ENCODE data around the gene SAMD11. TPM values are rescaled to one million over a fixed set of nuclear protein-coding genes. Genes with fewer than 3 reads are reported as not detected.

Gene SAMD11
- polyA plus RNA-seq, 1 donor from 2014 or later: 21.6 TPM

DNA sequence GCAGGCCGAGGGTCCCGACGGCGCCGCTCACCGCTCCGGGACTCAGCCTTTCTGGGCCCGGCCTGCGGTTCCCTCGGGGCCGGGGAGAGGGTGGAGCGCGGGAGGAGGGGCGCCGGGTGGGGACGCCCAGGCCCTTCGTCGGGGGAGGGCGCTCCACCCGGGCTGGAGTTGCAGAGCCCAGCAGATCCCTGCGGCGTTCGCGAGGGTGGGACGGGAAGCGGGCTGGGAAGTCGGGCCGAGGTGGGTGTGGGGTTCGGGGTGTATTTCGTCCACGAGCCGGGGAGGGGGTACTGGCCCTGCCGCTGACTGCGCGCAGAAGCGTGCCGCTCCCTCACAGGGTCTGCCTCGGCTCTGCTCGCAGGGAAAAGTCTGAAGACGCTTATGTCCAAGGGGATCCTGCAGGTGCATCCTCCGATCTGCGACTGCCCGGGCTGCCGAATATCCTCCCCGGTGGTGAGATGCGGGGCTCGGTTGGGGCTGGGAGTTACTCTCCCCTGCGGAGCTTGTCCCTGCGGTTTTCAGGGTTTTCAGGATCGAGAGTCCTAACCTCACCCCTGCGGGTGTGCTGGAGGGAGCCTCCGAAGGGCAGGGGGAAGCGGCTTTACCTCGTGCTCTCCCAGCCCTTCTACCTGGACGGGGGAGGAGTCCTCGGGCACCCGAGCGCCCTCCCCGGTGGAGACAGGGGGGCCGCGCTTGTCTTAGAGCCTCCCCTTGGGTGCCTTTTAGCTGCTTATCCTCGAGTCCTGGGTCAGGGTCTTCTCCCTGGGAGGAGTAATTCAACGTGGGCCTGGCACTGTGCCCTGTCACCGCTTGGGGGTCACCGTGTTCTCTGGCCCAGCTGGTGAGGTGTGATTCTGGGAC lies 2.1 kb downstream of the SAMD11 start:
- no peaks in the 10 kb centered on the region for H3K9me3 ChIP-seq (ENCODE audit: low read length)
- TF ChIP-seq, protein P1, sequence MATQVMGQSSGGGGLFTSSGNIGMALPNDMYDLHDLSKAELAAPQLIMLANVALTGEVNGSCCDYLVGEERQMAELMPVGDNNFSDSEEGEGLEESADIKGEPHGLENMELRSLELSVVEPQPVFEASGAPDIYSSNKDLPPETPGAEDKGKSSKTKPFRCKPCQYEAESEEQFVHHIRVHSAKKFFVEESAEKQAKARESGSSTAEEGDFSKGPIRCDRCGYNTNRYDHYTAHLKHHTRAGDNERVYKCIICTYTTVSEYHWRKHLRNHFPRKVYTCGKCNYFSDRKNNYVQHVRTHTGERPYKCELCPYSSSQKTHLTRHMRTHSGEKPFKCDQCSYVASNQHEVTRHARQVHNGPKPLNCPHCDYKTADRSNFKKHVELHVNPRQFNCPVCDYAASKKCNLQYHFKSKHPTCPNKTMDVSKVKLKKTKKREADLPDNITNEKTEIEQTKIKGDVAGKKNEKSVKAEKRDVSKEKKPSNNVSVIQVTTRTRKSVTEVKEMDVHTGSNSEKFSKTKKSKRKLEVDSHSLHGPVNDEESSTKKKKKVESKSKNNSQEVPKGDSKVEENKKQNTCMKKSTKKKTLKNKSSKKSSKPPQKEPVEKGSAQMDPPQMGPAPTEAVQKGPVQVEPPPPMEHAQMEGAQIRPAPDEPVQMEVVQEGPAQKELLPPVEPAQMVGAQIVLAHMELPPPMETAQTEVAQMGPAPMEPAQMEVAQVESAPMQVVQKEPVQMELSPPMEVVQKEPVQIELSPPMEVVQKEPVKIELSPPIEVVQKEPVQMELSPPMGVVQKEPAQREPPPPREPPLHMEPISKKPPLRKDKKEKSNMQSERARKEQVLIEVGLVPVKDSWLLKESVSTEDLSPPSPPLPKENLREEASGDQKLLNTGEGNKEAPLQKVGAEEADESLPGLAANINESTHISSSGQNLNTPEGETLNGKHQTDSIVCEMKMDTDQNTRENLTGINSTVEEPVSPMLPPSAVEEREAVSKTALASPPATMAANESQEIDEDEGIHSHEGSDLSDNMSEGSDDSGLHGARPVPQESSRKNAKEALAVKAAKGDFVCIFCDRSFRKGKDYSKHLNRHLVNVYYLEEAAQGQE (IDR thresholded peaks at IDR 0.05; ENCODE audit: borderline replicate concordance): no peak
- TF ChIP-seq EP300 (conservative IDR thresholded peaks at IDR 0.05; ENCODE audit: poor library complexity, severe bottlenecking): no peak
- TF ChIP-seq EZH2 (IDR thresholded peaks at IDR 0.05; ENCODE audit: borderline replicate concordance, insufficient read depth, low read length, poor library complexity, severe bottlenecking): peak; percentile 93

DNA sequence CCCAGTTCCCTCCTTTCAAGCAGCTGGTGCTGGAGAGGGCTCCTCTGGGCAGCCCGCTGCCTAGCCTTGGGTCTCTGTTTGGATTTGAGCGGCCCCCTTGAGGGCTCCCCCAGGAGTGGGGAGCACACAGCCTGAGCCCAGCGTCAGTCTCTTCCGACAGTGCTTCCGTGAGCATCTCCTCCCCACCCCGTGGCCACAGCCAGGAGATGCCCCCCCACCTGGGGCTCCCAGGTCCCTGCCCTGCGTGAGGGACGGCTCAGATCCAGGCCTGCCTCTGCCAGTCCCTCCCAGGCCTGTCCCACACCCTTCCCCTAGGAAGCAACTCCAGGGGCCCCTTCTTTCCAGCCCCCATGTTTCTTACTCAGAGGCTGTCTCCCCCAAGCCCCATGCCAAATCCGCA lies 3.5 kb downstream of the SAMD11 start:
- H4K20me1 ChIP-seq (ENCODE audit: insufficient read depth): no peaks in the 10 kb centered on the region
- no peaks in the 10 kb centered on the region for H3K79me2 ChIP-seq (replicated peaks; ENCODE audit: insufficient read depth, low read length)

More for the DNA sequence above, 2.1 kb downstream of the SAMD11 start:
- H3K9ac ChIP-seq (ENCODE audit: low read length): no peak overlapping the region
- H3K79me2 ChIP-seq (replicated peaks; ENCODE audit: insufficient read depth, low read length): no peaks in the 10 kb centered on the region
- peaks cover 72% of the 10 kb centered on the region for H3K27me3 ChIP-seq (ENCODE audit: insufficient read depth, low read depth, low read length)
- no peak overlapping the region for H3K4me2 ChIP-seq (ENCODE audit: low read length)
- no peak overlapping the region for H3K27ac ChIP-seq (ENCODE audit: low read length)
- no peaks in the 10 kb centered on the region for H4K20me1 ChIP-seq (ENCODE audit: insufficient read depth)
- no peaks in the 10 kb centered on the region for H3K36me3 ChIP-seq (ENCODE audit: insufficient read depth, low read length)
- no peak overlapping the region for H2AFZ ChIP-seq (ENCODE audit: low read depth, low read length)
- no peaks in the 10 kb centered on the region for H3F3A ChIP-seq (ENCODE audit: insufficient read depth, low read length, poor library complexity, severe bottlenecking)
- H3K9me2 ChIP-seq (ENCODE audit: insufficient read depth, low read length): no peaks in the 10 kb centered on the region
- peak overlapping the region; percentile 59 for H3K4me3 ChIP-seq (ENCODE audit: low read length)

More for the DNA sequence above, 3.5 kb downstream of the SAMD11 start:
- Histone ChIP-seq H3K27ac (ENCODE audit: low read length) (no peak overlapping the region), H3K36me3 (ENCODE audit: insufficient read depth, low read length) (no peaks in the 10 kb centered on the region), H3K4me3 (ENCODE audit: low read length) (no peak overlapping the region), H3K9me2 (ENCODE audit: insufficient read depth, low read length) (no peaks in the 10 kb centered on the region), H3F3A (ENCODE audit: insufficient read depth, low read length, poor library complexity, severe bottlenecking) (no peaks in the 10 kb centered on the region), H3K4me2 (ENCODE audit: low read length) (no peak overlapping the region), H3K9me3 (ENCODE audit: low read length) (no peaks in the 10 kb centered on the region), H2AFZ (ENCODE audit: low read depth, low read length) (no peak overlapping the region), H3K9ac (ENCODE audit: low read length) (no peak overlapping the region), H3K27me3 (ENCODE audit: insufficient read depth, low read depth, low read length) (peaks cover 65% of the 10 kb centered on the region)
- TF ChIP-seq EP300 (conservative IDR thresholded peaks at IDR 0.05; ENCODE audit: poor library complexity, severe bottlenecking): no peak
- TF ChIP-seq RAD21 (conservative IDR thresholded peaks at IDR 0.05): no peak
- TF ChIP-seq SMC3 (conservative IDR thresholded peaks at IDR 0.05; ENCODE audit: poor library complexity): no peak
- TF ChIP-seq, protein P1 (IDR thresholded peaks at IDR 0.05; ENCODE audit: borderline replicate concordance): no peak
- TF ChIP-seq POLR2AphosphoS5 (IDR thresholded peaks at IDR 0.05): no peak
- TF ChIP-seq MXI1 (conservative IDR thresholded peaks at IDR 0.05; ENCODE audit: poor library complexity, severe bottlenecking): no peak
- TF ChIP-seq EZH2 (IDR thresholded peaks at IDR 0.05; ENCODE audit: borderline replicate concordance, insufficient read depth, low read length, poor library complexity, severe bottlenecking): no peak
- no peak for TF ChIP-seq TAF1 (IDR thresholded peaks at IDR 0.05; ENCODE audit: low read depth)
- TF ChIP-seq, protein P2, sequence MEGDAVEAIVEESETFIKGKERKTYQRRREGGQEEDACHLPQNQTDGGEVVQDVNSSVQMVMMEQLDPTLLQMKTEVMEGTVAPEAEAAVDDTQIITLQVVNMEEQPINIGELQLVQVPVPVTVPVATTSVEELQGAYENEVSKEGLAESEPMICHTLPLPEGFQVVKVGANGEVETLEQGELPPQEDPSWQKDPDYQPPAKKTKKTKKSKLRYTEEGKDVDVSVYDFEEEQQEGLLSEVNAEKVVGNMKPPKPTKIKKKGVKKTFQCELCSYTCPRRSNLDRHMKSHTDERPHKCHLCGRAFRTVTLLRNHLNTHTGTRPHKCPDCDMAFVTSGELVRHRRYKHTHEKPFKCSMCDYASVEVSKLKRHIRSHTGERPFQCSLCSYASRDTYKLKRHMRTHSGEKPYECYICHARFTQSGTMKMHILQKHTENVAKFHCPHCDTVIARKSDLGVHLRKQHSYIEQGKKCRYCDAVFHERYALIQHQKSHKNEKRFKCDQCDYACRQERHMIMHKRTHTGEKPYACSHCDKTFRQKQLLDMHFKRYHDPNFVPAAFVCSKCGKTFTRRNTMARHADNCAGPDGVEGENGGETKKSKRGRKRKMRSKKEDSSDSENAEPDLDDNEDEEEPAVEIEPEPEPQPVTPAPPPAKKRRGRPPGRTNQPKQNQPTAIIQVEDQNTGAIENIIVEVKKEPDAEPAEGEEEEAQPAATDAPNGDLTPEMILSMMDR (IDR thresholded peaks at IDR 0.05; ENCODE audit: poor library complexity, severe bottlenecking): no peak

Measured in neural cell (in vitro differentiated cells).